T-helper 1 cell (primary cell): ENCODE data around the gene PDSS2.
"Not testable (repeated sequence)": the region's sequence is repeated elsewhere in the genome, so short reads cannot be mapped to it uniquely, and the experiment has no call there.

ENCODE experiments used
- DNase-seq, 5 donors: peaks; one replicate each; pipeline ENCODE4 v3.0.0-alpha.2; 2012 to 2020

The PDSS2 gene

GRCh38 chr6:107416145-107416544, 43.2 kb downstream of the PDSS2 start:
- no peak for DNase-seq

GRCh38 chr6:107413966-107414645, 45.3 kb downstream of the PDSS2 start:
- DNase-seq: no peak

GRCh38 chr6:107411161-107411560, 48.2 kb downstream of the PDSS2 start:
- no peak for DNase-seq

GRCh38 chr6:107409942-107410341, 49.4 kb downstream of the PDSS2 start:
- no peak for DNase-seq

GRCh38 chr6:107408714-107409113, 50.6 kb downstream of the PDSS2 start:
- DNase-seq: no peak

- no peak for DNase-seq
Measured at GRCh38 chr6:107405002-107405401, 54.4 kb downstream of the PDSS2 start.

- no peak for DNase-seq
Measured at GRCh38 chr6:107402533-107402932, 56.8 kb downstream of the PDSS2 start.

- no peak for DNase-seq
Measured at GRCh38 chr6:107401573-107401972, 57.8 kb downstream of the PDSS2 start.

GRCh38 chr6:107400616-107401147, 58.7 kb downstream of the PDSS2 start:
- no peak for DNase-seq

GRCh38 chr6:107399935-107400334, 59.4 kb downstream of the PDSS2 start:
- no peak for DNase-seq

GRCh38 chr6:107398001-107398400, 61.4 kb downstream of the PDSS2 start:
- DNase-seq: no peak

GRCh38 chr6:107396211-107396610, 63.2 kb downstream of the PDSS2 start:
- DNase-seq: no peak

GRCh38 chr6:107392069-107392468, 67.3 kb downstream of the PDSS2 start:
- DNase-seq: no peak

- DNase-seq: no peak
Measured at GRCh38 chr6:107390685-107391435, 68.5 kb downstream of the PDSS2 start.

GRCh38 chr6:107390056-107390455, 69.3 kb downstream of the PDSS2 start:
- no peak for DNase-seq

- DNase-seq: no peak
Measured at GRCh38 chr6:107386904-107387303, 72.5 kb downstream of the PDSS2 start.

GRCh38 chr6:107386340-107386739, 73.0 kb downstream of the PDSS2 start:
- no peak for DNase-seq

GRCh38 chr6:107383705-107384104, 75.7 kb downstream of the PDSS2 start:
- DNase-seq: no peak

GRCh38 chr6:107374264-107374663, 85.1 kb downstream of the PDSS2 start:
- DNase-seq: no peak

GRCh38 chr6:107369493-107369892, 89.9 kb downstream of the PDSS2 start:
- no peak for DNase-seq

GRCh38 chr6:107368471-107368870, 90.9 kb downstream of the PDSS2 start:
- no peak for DNase-seq

- not testable (repeated sequence) for DNase-seq
Measured at GRCh38 chr6:107364173-107364572, 95.2 kb downstream of the PDSS2 start.

GRCh38 chr6:107361753-107362604, 97.4 kb downstream of the PDSS2 start:
- no peak for DNase-seq
